SK-N-SH treated with all-trans-retinoic acid at 6 μM for 48 hours (cell line): ENCODE results near the gene CSNK2A2.

Experiments
- BACH2 ChIP-seq: fragments of 250-450 bp; sonication (Bioruptor Pico); IDR thresholded peaks from 2 replicates; pipeline ENCODE4 v1.9.0; 2021; ENCODE audit warnings: mild to moderate bottlenecking, borderline replicate concordance
- RARB ChIP-seq: fragments of 250-450 bp; sonication (Bioruptor Pico); IDR thresholded peaks from 2 replicates; pipeline ENCODE4 v1.8.0; 2021; ENCODE audit warnings: mild to moderate bottlenecking, moderate library complexity
- ZFP3 ChIP-seq: fragments of 250-450 bp; sonication (Bioruptor Pico); IDR thresholded peaks from 2 replicates; pipeline ENCODE4 v1.5.0; 2020; ENCODE audit warnings: mild to moderate bottlenecking, moderate library complexity
- ZNF565 ChIP-seq: fragments of 450-650 bp; formaldehyde crosslinking; conservative IDR thresholded peaks from 2 replicates; pipeline ENCODE4 v1.5.0; 2020; ENCODE audit warnings: low read depth, mild to moderate bottlenecking, moderate library complexity

GRCh38 chr16:58225965-58226602 is 28.2 kb upstream of the CSNK2A2 start:
- TF ChIP-seq BACH2 (no peak), RARB (no peak), ZNF565 (CRISPR knock-in tag) (no peak), ZFP3 (CRISPR knock-in tag) (no peak)
